ENCODE data around the gene RAB11FIP3. TPM values are rescaled to one million over a fixed set of nuclear protein-coding genes. Genes with fewer than 3 reads are reported as not detected.
"Not testable (repeated sequence)": the region's sequence is repeated elsewhere in the genome, so short reads cannot be mapped to it uniquely, and the experiment has no call there.

Gene RAB11FIP3
- total RNA-seq, 1 donor from 2014 or later = 17.2 TPM

GRCh38 chr16:495127-495748 is 69.8 kb downstream of the RAB11FIP3 start:
- DNase-seq = no peak

- no peak for DNase-seq
These were observed 70.8 kb downstream of the RAB11FIP3 start for GRCh38 chr16:496097-496886.

GRCh38 chr16:497258-497657 is 71.8 kb downstream of the RAB11FIP3 start:
- DNase-seq = no peak

- DNase-seq = no peak
These were observed 74.5 kb downstream of the RAB11FIP3 start for GRCh38 chr16:499924-500323.

GRCh38 chr16:500709-501108 is 75.3 kb downstream of the RAB11FIP3 start:
- no peak for DNase-seq

GRCh38 chr16:502179-502943 is 76.9 kb downstream of the RAB11FIP3 start:
- DNase-seq = no peak

GRCh38 chr16:503150-504071 is 78.0 kb downstream of the RAB11FIP3 start:
- DNase-seq = no peak

- DNase-seq = no peak
These were observed 80.2 kb downstream of the RAB11FIP3 start for GRCh38 chr16:505479-506245.

GRCh38 chr16:506246-506546 is 80.7 kb downstream of the RAB11FIP3 start:
- no peak for DNase-seq

GRCh38 chr16:507527-507926 is 82.1 kb downstream of the RAB11FIP3 start:
- not testable (repeated sequence) for DNase-seq

- no peak for DNase-seq
These were observed 82.5 kb downstream of the RAB11FIP3 start for GRCh38 chr16:507996-508395.

GRCh38 chr16:508884-509736 is 83.7 kb downstream of the RAB11FIP3 start:
- no peak for DNase-seq

- DNase-seq = no peak
These were observed 84.8 kb downstream of the RAB11FIP3 start for GRCh38 chr16:510066-510825.

- DNase-seq = no peak
These were observed 87.4 kb downstream of the RAB11FIP3 start for GRCh38 chr16:512802-513201.

- no peak for DNase-seq
These were observed 88.5 kb downstream of the RAB11FIP3 start for GRCh38 chr16:513950-514349.

- no peak for DNase-seq
These were observed 89.9 kb downstream of the RAB11FIP3 start for GRCh38 chr16:515175-515938.

- DNase-seq = no peak
These were observed 90.4 kb downstream of the RAB11FIP3 start for GRCh38 chr16:515939-516226.

GRCh38 chr16:516301-516700 is 90.9 kb downstream of the RAB11FIP3 start:
- DNase-seq = no peak

GRCh38 chr16:518858-519257 is 93.4 kb downstream of the RAB11FIP3 start:
- DNase-seq = no peak
